ENCODE measurements around the gene TEX51. TPM values are rescaled to one million over a fixed set of nuclear protein-coding genes. Genes with fewer than 3 reads are reported as not detected.

Gene TEX51
- total RNA-seq, 1 experiment from 2014 or later = not detected

- no peak for DNase-seq
- Histone ChIP-seq H3K4me3 (ENCODE audit: insufficient read depth, low read depth, low read length) (no peak overlapping the region), H3K36me3 (replicated peaks; ENCODE audit: control insufficient read depth, insufficient read depth, low read length) (no peaks in the 10 kb centered on the region), H3K27me3 (ENCODE audit: control insufficient read depth, insufficient read depth, low read length) (peaks cover 8% of the 10 kb centered on the region; the same call in 1 of the 2 replicates)
These were observed 15.7 kb upstream of the TEX51 start for GRCh38 chr2:126882736-126883665.

- Histone ChIP-seq H3K4me3 (ENCODE audit: insufficient read depth, low read depth, low read length) (no peak overlapping the region), H3K36me3 (replicated peaks; ENCODE audit: control insufficient read depth, insufficient read depth, low read length) (no peaks in the 10 kb centered on the region)
- no peak for DNase-seq
These were observed 15.0 kb upstream of the TEX51 start for GRCh38 chr2:126883666-126884040.

GRCh38 chr2:126884861-126885750 lies 13.6 kb upstream of the TEX51 start:
- Histone ChIP-seq H3K36me3 (replicated peaks; ENCODE audit: control insufficient read depth, insufficient read depth, low read length) (no peaks in the 10 kb centered on the region), H3K4me3 (ENCODE audit: insufficient read depth, low read depth, low read length) (no peak overlapping the region), H3K27me3 (ENCODE audit: control insufficient read depth, insufficient read depth, low read length) (peaks cover 10% of the 10 kb centered on the region; the same call in 1 of the 2 replicates)
- no peak for DNase-seq

More at GRCh38 chr2:126883666-126884040, 15.0 kb upstream of the TEX51 start:
- H3K27me3 ChIP-seq (ENCODE audit: control insufficient read depth, insufficient read depth, low read length) = peaks cover 10% of the 10 kb centered on the region; the same call in 1 of the 2 replicates

- H3K27me3 ChIP-seq (ENCODE audit: control insufficient read depth, insufficient read depth, low read length) = peaks cover 10% of the 10 kb centered on the region; the same call in 1 of the 2 replicates
- peak; percentile 74 for DNase-seq
- H3K4me3 ChIP-seq (ENCODE audit: insufficient read depth, low read depth, low read length) = peak overlapping the region; percentile 48
- H3K36me3 ChIP-seq (replicated peaks; ENCODE audit: control insufficient read depth, insufficient read depth, low read length) = no peaks in the 10 kb centered on the region
These were observed 12.9 kb upstream of the TEX51 start for GRCh38 chr2:126885751-126886210.

- peaks cover 10% of the 10 kb centered on the region; the same call in 1 of the 2 replicates for H3K27me3 ChIP-seq (ENCODE audit: control insufficient read depth, insufficient read depth, low read length)
- H3K4me3 ChIP-seq (ENCODE audit: insufficient read depth, low read depth, low read length) = peak overlapping the region; percentile 48
- H3K36me3 ChIP-seq (replicated peaks; ENCODE audit: control insufficient read depth, insufficient read depth, low read length) = no peaks in the 10 kb centered on the region
- peak; percentile 98 for DNase-seq
These were observed 12.3 kb upstream of the TEX51 start for GRCh38 chr2:126886211-126886915.

GRCh38 chr2:126886916-126887280 lies 11.8 kb upstream of the TEX51 start:
- Histone ChIP-seq H3K27me3 (ENCODE audit: control insufficient read depth, insufficient read depth, low read length) (peaks cover 10% of the 10 kb centered on the region; the same call in 1 of the 2 replicates), H3K36me3 (replicated peaks; ENCODE audit: control insufficient read depth, insufficient read depth, low read length) (no peaks in the 10 kb centered on the region), H3K4me3 (ENCODE audit: insufficient read depth, low read depth, low read length) (no peak overlapping the region)
- no peak for DNase-seq

GRCh38 chr2:126887506-126887905 lies 11.2 kb upstream of the TEX51 start:
- no peak overlapping the region for H3K4me3 ChIP-seq (ENCODE audit: insufficient read depth, low read depth, low read length)
- DNase-seq = no peak
- H3K36me3 ChIP-seq (replicated peaks; ENCODE audit: control insufficient read depth, insufficient read depth, low read length) = no peaks in the 10 kb centered on the region
- H3K27me3 ChIP-seq (ENCODE audit: control insufficient read depth, insufficient read depth, low read length) = peaks cover 10% of the 10 kb centered on the region; the same call in 1 of the 2 replicates

- H3K27me3 ChIP-seq (ENCODE audit: control insufficient read depth, insufficient read depth, low read length) = peaks cover 10% of the 10 kb centered on the region; the same call in 1 of the 2 replicates
- H3K4me3 ChIP-seq (ENCODE audit: insufficient read depth, low read depth, low read length) = no peak overlapping the region
- DNase-seq = no peak
- no peaks in the 10 kb centered on the region for H3K36me3 ChIP-seq (replicated peaks; ENCODE audit: control insufficient read depth, insufficient read depth, low read length)
These were observed 10.6 kb upstream of the TEX51 start for GRCh38 chr2:126888046-126888445.

- DNase-seq = no peak
- Histone ChIP-seq H3K4me3 (ENCODE audit: insufficient read depth, low read depth, low read length) (no peak overlapping the region), H3K36me3 (replicated peaks; ENCODE audit: control insufficient read depth, insufficient read depth, low read length) (no peaks in the 10 kb centered on the region), H3K27me3 (ENCODE audit: control insufficient read depth, insufficient read depth, low read length) (peaks cover 10% of the 10 kb centered on the region; the same call in 1 of the 2 replicates)
These were observed 9.6 kb upstream of the TEX51 start for GRCh38 chr2:126889071-126889470.

- DNase-seq = no peak
- no peaks in the 10 kb centered on the region for H3K36me3 ChIP-seq (replicated peaks; ENCODE audit: control insufficient read depth, insufficient read depth, low read length)
- H3K27me3 ChIP-seq (ENCODE audit: control insufficient read depth, insufficient read depth, low read length) = peaks cover 10% of the 10 kb centered on the region; the same call in 1 of the 2 replicates
- no peak overlapping the region for H3K4me3 ChIP-seq (ENCODE audit: insufficient read depth, low read depth, low read length)
These were observed 9.1 kb upstream of the TEX51 start for GRCh38 chr2:126889496-126890135.

- Histone ChIP-seq H3K4me3 (ENCODE audit: insufficient read depth, low read depth, low read length) (no peak overlapping the region), H3K36me3 (replicated peaks; ENCODE audit: control insufficient read depth, insufficient read depth, low read length) (no peaks in the 10 kb centered on the region), H3K27me3 (ENCODE audit: control insufficient read depth, insufficient read depth, low read length) (peaks cover 10% of the 10 kb centered on the region; the same call in 1 of the 2 replicates)
- no peak for DNase-seq
These were observed 8.6 kb upstream of the TEX51 start for GRCh38 chr2:126890136-126890510.

- no peak for DNase-seq
- peaks cover 8% of the 10 kb centered on the region; the same call in 1 of the 2 replicates for H3K27me3 ChIP-seq (ENCODE audit: control insufficient read depth, insufficient read depth, low read length)
- H3K36me3 ChIP-seq (replicated peaks; ENCODE audit: control insufficient read depth, insufficient read depth, low read length) = no peaks in the 10 kb centered on the region
- no peak overlapping the region for H3K4me3 ChIP-seq (ENCODE audit: insufficient read depth, low read depth, low read length)
These were observed 7.9 kb upstream of the TEX51 start for GRCh38 chr2:126890551-126891450.

Data from H7 (cell line).